GM21360 (cell line): Measurements from ENCODE around the gene IGSF21.

Experiments
- ATAC-seq: cut with Tn5 transposase; IDR thresholded peaks from one replicate; pipeline ENCODE4 v1.9.1; 2021; ENCODE audit warnings: mild to moderate bottlenecking, moderate library complexity; ENCODE audit not compliant: unreplicated experiment

IGSF21 gene

GRCh38 chr1:18394563-18395156 is 287.1 kb downstream of the IGSF21 start:
- ATAC-seq = no peak

GRCh38 chr1:18396247-18396980 is 288.8 kb downstream of the IGSF21 start:
- ATAC-seq = no peak

GRCh38 chr1:18397641-18398040 is 290.0 kb downstream of the IGSF21 start:
- ATAC-seq = no peak

- ATAC-seq = no peak
These were observed 291.4 kb downstream of the IGSF21 start for GRCh38 chr1:18398791-18399530.

GRCh38 chr1:18400347-18401102 is 292.9 kb downstream of the IGSF21 start:
- no peak for ATAC-seq

- no peak for ATAC-seq
These were observed 294.3 kb downstream of the IGSF21 start for GRCh38 chr1:18401921-18402320.

GRCh38 chr1:18404460-18404859 is 296.9 kb downstream of the IGSF21 start:
- ATAC-seq = no peak

- ATAC-seq = no peak
These were observed 299.8 kb downstream of the IGSF21 start for GRCh38 chr1:18407166-18408045.

GRCh38 chr1:18408656-18409370 is 301.2 kb downstream of the IGSF21 start:
- ATAC-seq = no peak

- ATAC-seq = no peak
These were observed 302.1 kb downstream of the IGSF21 start for GRCh38 chr1:18409609-18410237.

GRCh38 chr1:18410407-18410806 is 302.8 kb downstream of the IGSF21 start:
- no peak for ATAC-seq

GRCh38 chr1:18411321-18411720 is 303.7 kb downstream of the IGSF21 start:
- no peak for ATAC-seq

GRCh38 chr1:18411820-18412641 is 304.4 kb downstream of the IGSF21 start:
- no peak for ATAC-seq

- no peak for ATAC-seq
These were observed 305.3 kb downstream of the IGSF21 start for GRCh38 chr1:18412882-18413353.

- no peak for ATAC-seq
These were observed 306.1 kb downstream of the IGSF21 start for GRCh38 chr1:18413541-18414305.

GRCh38 chr1:18414321-18414720 is 306.7 kb downstream of the IGSF21 start:
- no peak for ATAC-seq

GRCh38 chr1:18414872-18415447 is 307.4 kb downstream of the IGSF21 start:
- ATAC-seq = no peak
